Measurements from ENCODE around the gene UBE2E2. TPM values are rescaled to one million over a fixed set of nuclear protein-coding genes. Genes with fewer than 3 reads are reported as not detected.

The UBE2E2 gene
- polyA plus RNA-seq, 1 donor from 2014 or later: 19.8 TPM

DNA sequence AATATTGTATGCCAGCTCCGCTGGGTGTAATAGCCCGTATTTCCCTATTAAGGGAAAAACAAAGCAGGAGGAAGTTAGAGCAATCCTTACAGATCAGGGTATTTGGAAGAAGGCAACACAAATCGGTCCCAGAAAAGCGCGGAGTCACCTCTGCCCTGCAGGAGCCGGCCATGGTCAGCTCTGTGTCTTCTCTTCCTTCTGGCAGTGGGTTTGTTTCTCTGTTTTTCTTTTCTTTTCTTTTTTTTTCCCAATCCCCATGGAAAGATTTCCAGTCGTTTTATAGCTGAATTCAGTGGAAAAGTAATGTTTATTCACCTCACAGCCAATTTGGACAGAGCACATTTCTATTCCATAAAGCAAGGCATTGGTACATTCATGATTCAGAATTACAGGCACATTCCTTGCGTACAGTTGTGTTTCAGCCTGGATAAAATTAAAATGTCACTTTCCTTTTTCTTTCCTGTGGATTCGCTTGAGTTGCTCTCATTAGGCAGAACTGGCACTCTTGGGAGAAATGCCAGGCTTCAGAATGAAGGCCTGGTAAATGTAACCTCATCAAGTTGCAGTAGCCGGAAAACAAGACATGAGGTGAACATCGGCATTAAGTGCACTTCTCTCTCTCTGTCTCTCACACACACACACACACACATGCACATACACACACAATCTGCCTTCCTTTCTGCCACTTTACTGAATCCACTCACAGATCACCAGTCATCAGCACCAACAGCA, 398.1 kb downstream of the UBE2E2 start:
- H2AFZ ChIP-seq (ENCODE audit: low read depth, low read length): no peak overlapping the region
- H3K4me2 ChIP-seq (ENCODE audit: low read length): no peak overlapping the region
- H3K79me2 ChIP-seq (replicated peaks; ENCODE audit: insufficient read depth, low read length): no peaks in the 10 kb centered on the region
- no peaks in the 10 kb centered on the region for H3F3A ChIP-seq (ENCODE audit: insufficient read depth, low read length, poor library complexity, severe bottlenecking)
- no peaks in the 10 kb centered on the region for H3K9me2 ChIP-seq (ENCODE audit: insufficient read depth, low read length)
- H3K9ac ChIP-seq (ENCODE audit: low read length): no peak overlapping the region
- H3K36me3 ChIP-seq (ENCODE audit: insufficient read depth, low read length): no peaks in the 10 kb centered on the region
- H3K4me3 ChIP-seq (ENCODE audit: low read length): no peak overlapping the region
- H3K9me3 ChIP-seq (ENCODE audit: low read length): no peaks in the 10 kb centered on the region
- H4K20me1 ChIP-seq (ENCODE audit: insufficient read depth): no peaks in the 10 kb centered on the region
- TF ChIP-seq SMC3 (conservative IDR thresholded peaks at IDR 0.05; ENCODE audit: poor library complexity): no peak
- no peak for TF ChIP-seq MXI1 (conservative IDR thresholded peaks at IDR 0.05; ENCODE audit: poor library complexity, severe bottlenecking)
- no peak for TF ChIP-seq POLR2AphosphoS5 (IDR thresholded peaks at IDR 0.05)
- TF ChIP-seq EP300 (conservative IDR thresholded peaks at IDR 0.05; ENCODE audit: poor library complexity, severe bottlenecking): no peak
- no peak for TF ChIP-seq RAD21 (conservative IDR thresholded peaks at IDR 0.05)
- TF ChIP-seq, protein P1, sequence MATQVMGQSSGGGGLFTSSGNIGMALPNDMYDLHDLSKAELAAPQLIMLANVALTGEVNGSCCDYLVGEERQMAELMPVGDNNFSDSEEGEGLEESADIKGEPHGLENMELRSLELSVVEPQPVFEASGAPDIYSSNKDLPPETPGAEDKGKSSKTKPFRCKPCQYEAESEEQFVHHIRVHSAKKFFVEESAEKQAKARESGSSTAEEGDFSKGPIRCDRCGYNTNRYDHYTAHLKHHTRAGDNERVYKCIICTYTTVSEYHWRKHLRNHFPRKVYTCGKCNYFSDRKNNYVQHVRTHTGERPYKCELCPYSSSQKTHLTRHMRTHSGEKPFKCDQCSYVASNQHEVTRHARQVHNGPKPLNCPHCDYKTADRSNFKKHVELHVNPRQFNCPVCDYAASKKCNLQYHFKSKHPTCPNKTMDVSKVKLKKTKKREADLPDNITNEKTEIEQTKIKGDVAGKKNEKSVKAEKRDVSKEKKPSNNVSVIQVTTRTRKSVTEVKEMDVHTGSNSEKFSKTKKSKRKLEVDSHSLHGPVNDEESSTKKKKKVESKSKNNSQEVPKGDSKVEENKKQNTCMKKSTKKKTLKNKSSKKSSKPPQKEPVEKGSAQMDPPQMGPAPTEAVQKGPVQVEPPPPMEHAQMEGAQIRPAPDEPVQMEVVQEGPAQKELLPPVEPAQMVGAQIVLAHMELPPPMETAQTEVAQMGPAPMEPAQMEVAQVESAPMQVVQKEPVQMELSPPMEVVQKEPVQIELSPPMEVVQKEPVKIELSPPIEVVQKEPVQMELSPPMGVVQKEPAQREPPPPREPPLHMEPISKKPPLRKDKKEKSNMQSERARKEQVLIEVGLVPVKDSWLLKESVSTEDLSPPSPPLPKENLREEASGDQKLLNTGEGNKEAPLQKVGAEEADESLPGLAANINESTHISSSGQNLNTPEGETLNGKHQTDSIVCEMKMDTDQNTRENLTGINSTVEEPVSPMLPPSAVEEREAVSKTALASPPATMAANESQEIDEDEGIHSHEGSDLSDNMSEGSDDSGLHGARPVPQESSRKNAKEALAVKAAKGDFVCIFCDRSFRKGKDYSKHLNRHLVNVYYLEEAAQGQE (IDR thresholded peaks at IDR 0.05; ENCODE audit: borderline replicate concordance): no peak
- TF ChIP-seq, protein P2, sequence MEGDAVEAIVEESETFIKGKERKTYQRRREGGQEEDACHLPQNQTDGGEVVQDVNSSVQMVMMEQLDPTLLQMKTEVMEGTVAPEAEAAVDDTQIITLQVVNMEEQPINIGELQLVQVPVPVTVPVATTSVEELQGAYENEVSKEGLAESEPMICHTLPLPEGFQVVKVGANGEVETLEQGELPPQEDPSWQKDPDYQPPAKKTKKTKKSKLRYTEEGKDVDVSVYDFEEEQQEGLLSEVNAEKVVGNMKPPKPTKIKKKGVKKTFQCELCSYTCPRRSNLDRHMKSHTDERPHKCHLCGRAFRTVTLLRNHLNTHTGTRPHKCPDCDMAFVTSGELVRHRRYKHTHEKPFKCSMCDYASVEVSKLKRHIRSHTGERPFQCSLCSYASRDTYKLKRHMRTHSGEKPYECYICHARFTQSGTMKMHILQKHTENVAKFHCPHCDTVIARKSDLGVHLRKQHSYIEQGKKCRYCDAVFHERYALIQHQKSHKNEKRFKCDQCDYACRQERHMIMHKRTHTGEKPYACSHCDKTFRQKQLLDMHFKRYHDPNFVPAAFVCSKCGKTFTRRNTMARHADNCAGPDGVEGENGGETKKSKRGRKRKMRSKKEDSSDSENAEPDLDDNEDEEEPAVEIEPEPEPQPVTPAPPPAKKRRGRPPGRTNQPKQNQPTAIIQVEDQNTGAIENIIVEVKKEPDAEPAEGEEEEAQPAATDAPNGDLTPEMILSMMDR (IDR thresholded peaks at IDR 0.05; ENCODE audit: poor library complexity, severe bottlenecking): no peak
- no peaks in the 10 kb centered on the region for H3K27me3 ChIP-seq (ENCODE audit: insufficient read depth, low read depth, low read length)
- H3K27ac ChIP-seq (ENCODE audit: low read length): no peak overlapping the region

DNA sequence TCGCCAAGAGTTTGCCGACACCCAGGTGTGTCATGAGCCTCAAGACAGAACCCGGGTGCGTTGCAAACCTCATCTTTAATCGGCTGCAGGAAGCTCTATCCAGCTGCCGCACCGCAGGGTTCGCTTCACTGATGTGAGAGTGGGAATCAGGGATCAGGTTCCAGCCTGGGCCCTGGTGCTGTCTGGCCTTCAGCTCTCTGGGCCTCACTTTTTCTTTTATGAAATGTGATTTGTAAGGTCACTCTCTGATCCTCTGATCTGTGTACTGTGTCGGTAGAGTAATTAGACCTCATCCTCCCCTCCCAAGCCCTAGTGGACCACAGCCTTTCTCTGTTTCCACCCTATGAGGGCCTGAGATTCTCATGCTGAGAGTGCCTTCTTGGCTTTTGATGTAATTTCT, 399.8 kb downstream of the UBE2E2 start:
- Histone ChIP-seq H3K27me3 (ENCODE audit: insufficient read depth, low read depth, low read length) (no peaks in the 10 kb centered on the region), H3K9me3 (ENCODE audit: low read length) (no peaks in the 10 kb centered on the region), H3K79me2 (replicated peaks; ENCODE audit: insufficient read depth, low read length) (no peaks in the 10 kb centered on the region), H3K4me2 (ENCODE audit: low read length) (no peak overlapping the region), H3F3A (ENCODE audit: insufficient read depth, low read length, poor library complexity, severe bottlenecking) (no peaks in the 10 kb centered on the region), H2AFZ (ENCODE audit: low read depth, low read length) (no peak overlapping the region), H3K4me3 (ENCODE audit: low read length) (no peak overlapping the region), H4K20me1 (ENCODE audit: insufficient read depth) (no peaks in the 10 kb centered on the region), H3K9ac (ENCODE audit: low read length) (no peak overlapping the region), H3K9me2 (ENCODE audit: insufficient read depth, low read length) (no peaks in the 10 kb centered on the region), H3K27ac (ENCODE audit: low read length) (no peak overlapping the region), H3K36me3 (ENCODE audit: insufficient read depth, low read length) (no peaks in the 10 kb centered on the region)
- TF ChIP-seq, protein P1 (IDR thresholded peaks at IDR 0.05; ENCODE audit: borderline replicate concordance): no peak
- TF ChIP-seq SMC3 (conservative IDR thresholded peaks at IDR 0.05; ENCODE audit: poor library complexity) (no peak), MXI1 (conservative IDR thresholded peaks at IDR 0.05; ENCODE audit: poor library complexity, severe bottlenecking) (no peak), POLR2AphosphoS5 (IDR thresholded peaks at IDR 0.05) (no peak), TAF1 (IDR thresholded peaks at IDR 0.05; ENCODE audit: low read depth) (no peak), EP300 (conservative IDR thresholded peaks at IDR 0.05; ENCODE audit: poor library complexity, severe bottlenecking) (no peak), EZH2 (IDR thresholded peaks at IDR 0.05; ENCODE audit: borderline replicate concordance, insufficient read depth, low read length, poor library complexity, severe bottlenecking) (no peak), RAD21 (conservative IDR thresholded peaks at IDR 0.05) (no peak)
- TF ChIP-seq, protein P2 (IDR thresholded peaks at IDR 0.05; ENCODE audit: poor library complexity, severe bottlenecking): no peak
